ENCODE results near the gene KDM7A. TPM values are rescaled to one million over a fixed set of nuclear protein-coding genes. Genes with fewer than 3 reads are reported as not detected.

Gene KDM7A
- total RNA-seq, 1 experiment from 2014 or later, result 7.2 TPM

GRCh38 chr7:140082770-140083169 lies 94.0 kb downstream of the KDM7A start:
- Histone ChIP-seq H3K9ac (ENCODE audit: low read length) (no peak overlapping the region), H3K4me1 (ENCODE audit: low read length) (no peaks in the 10 kb centered on the region), H2AFZ (ENCODE audit: low read length) (no peak overlapping the region), H4K20me1 (ENCODE audit: insufficient read depth, low read depth, low read length) (no peaks in the 10 kb centered on the region), H3K36me3 (ENCODE audit: insufficient read depth, low read length) (no peaks in the 10 kb centered on the region), H3K9me3 (ENCODE audit: low read length) (no peaks in the 10 kb centered on the region), H3K27ac (ENCODE audit: low read length) (no peak overlapping the region), H3K79me2 (ENCODE audit: low read length) (no peaks in the 10 kb centered on the region), H3K27me3 (ENCODE audit: low read length) (no peaks in the 10 kb centered on the region), H3K4me2 (ENCODE audit: low read depth, low read length, poor library complexity, severe bottlenecking) (no peak overlapping the region), H3K9me2 (replicated peaks; ENCODE audit: insufficient read depth, low read length) (no peaks in the 10 kb centered on the region), H3K4me3 (ENCODE audit: low read length) (no peak overlapping the region)
- DNase-seq, result no peak

GRCh38 chr7:140081774-140082425 lies 94.9 kb downstream of the KDM7A start:
- H3K9me2 ChIP-seq (replicated peaks; ENCODE audit: insufficient read depth, low read length), result no peaks in the 10 kb centered on the region
- H4K20me1 ChIP-seq (ENCODE audit: insufficient read depth, low read depth, low read length), result no peaks in the 10 kb centered on the region
- H3K4me3 ChIP-seq (ENCODE audit: low read length), result no peak overlapping the region
- H3K9ac ChIP-seq (ENCODE audit: low read length), result no peak overlapping the region
- no peak for DNase-seq
- H3K9me3 ChIP-seq (ENCODE audit: low read length), result no peaks in the 10 kb centered on the region
- H3K4me2 ChIP-seq (ENCODE audit: low read depth, low read length, poor library complexity, severe bottlenecking), result no peak overlapping the region
- H2AFZ ChIP-seq (ENCODE audit: low read length), result no peak overlapping the region
- H3K4me1 ChIP-seq (ENCODE audit: low read length), result no peaks in the 10 kb centered on the region
- H3K36me3 ChIP-seq (ENCODE audit: insufficient read depth, low read length), result no peaks in the 10 kb centered on the region
- H3K27me3 ChIP-seq (ENCODE audit: low read length), result no peaks in the 10 kb centered on the region
- no peak overlapping the region for H3K27ac ChIP-seq (ENCODE audit: low read length)
- no peaks in the 10 kb centered on the region for H3K79me2 ChIP-seq (ENCODE audit: low read length)

- Histone ChIP-seq H3K9me3 (ENCODE audit: low read length) (no peaks in the 10 kb centered on the region), H4K20me1 (ENCODE audit: insufficient read depth, low read depth, low read length) (no peaks in the 10 kb centered on the region), H3K9me2 (replicated peaks; ENCODE audit: insufficient read depth, low read length) (no peaks in the 10 kb centered on the region), H3K79me2 (ENCODE audit: low read length) (no peaks in the 10 kb centered on the region), H3K4me1 (ENCODE audit: low read length) (no peaks in the 10 kb centered on the region), H3K27me3 (ENCODE audit: low read length) (no peaks in the 10 kb centered on the region), H2AFZ (ENCODE audit: low read length) (no peak overlapping the region), H3K27ac (ENCODE audit: low read length) (no peak overlapping the region), H3K36me3 (ENCODE audit: insufficient read depth, low read length) (no peaks in the 10 kb centered on the region), H3K4me2 (ENCODE audit: low read depth, low read length, poor library complexity, severe bottlenecking) (no peak overlapping the region), H3K9ac (ENCODE audit: low read length) (no peak overlapping the region), H3K4me3 (ENCODE audit: low read length) (no peak overlapping the region)
- no peak for DNase-seq
Observed at GRCh38 chr7:140080919-140081318, 95.9 kb downstream of the KDM7A start.

GRCh38 chr7:140079121-140079536 lies 97.7 kb downstream of the KDM7A start:
- H3K9me3 ChIP-seq (ENCODE audit: low read length), result no peaks in the 10 kb centered on the region
- H3K27me3 ChIP-seq (ENCODE audit: low read length), result no peaks in the 10 kb centered on the region
- H3K4me3 ChIP-seq (ENCODE audit: low read length), result no peak overlapping the region
- H3K9me2 ChIP-seq (replicated peaks; ENCODE audit: insufficient read depth, low read length), result no peaks in the 10 kb centered on the region
- H3K4me2 ChIP-seq (ENCODE audit: low read depth, low read length, poor library complexity, severe bottlenecking), result no peak overlapping the region
- no peaks in the 10 kb centered on the region for H3K79me2 ChIP-seq (ENCODE audit: low read length)
- H2AFZ ChIP-seq (ENCODE audit: low read length), result no peak overlapping the region
- H3K36me3 ChIP-seq (ENCODE audit: insufficient read depth, low read length), result no peaks in the 10 kb centered on the region
- H3K27ac ChIP-seq (ENCODE audit: low read length), result no peak overlapping the region
- H4K20me1 ChIP-seq (ENCODE audit: insufficient read depth, low read depth, low read length), result no peaks in the 10 kb centered on the region
- no peaks in the 10 kb centered on the region for H3K4me1 ChIP-seq (ENCODE audit: low read length)
- DNase-seq, result no peak
- H3K9ac ChIP-seq (ENCODE audit: low read length), result no peak overlapping the region

GRCh38 chr7:140078392-140078791 lies 98.4 kb downstream of the KDM7A start:
- Histone ChIP-seq H3K4me2 (ENCODE audit: low read depth, low read length, poor library complexity, severe bottlenecking) (no peak overlapping the region), H3K27ac (ENCODE audit: low read length) (no peak overlapping the region), H4K20me1 (ENCODE audit: insufficient read depth, low read depth, low read length) (no peaks in the 10 kb centered on the region), H3K4me3 (ENCODE audit: low read length) (no peak overlapping the region), H2AFZ (ENCODE audit: low read length) (no peak overlapping the region), H3K79me2 (ENCODE audit: low read length) (no peaks in the 10 kb centered on the region), H3K27me3 (ENCODE audit: low read length) (no peaks in the 10 kb centered on the region), H3K36me3 (ENCODE audit: insufficient read depth, low read length) (no peaks in the 10 kb centered on the region), H3K4me1 (ENCODE audit: low read length) (no peaks in the 10 kb centered on the region), H3K9me3 (ENCODE audit: low read length) (no peaks in the 10 kb centered on the region), H3K9ac (ENCODE audit: low read length) (no peak overlapping the region), H3K9me2 (replicated peaks; ENCODE audit: insufficient read depth, low read length) (no peaks in the 10 kb centered on the region)
- no peak for DNase-seq

- no peaks in the 10 kb centered on the region for H4K20me1 ChIP-seq (ENCODE audit: insufficient read depth, low read depth, low read length)
- no peaks in the 10 kb centered on the region for H3K9me3 ChIP-seq (ENCODE audit: low read length)
- no peaks in the 10 kb centered on the region for H3K36me3 ChIP-seq (ENCODE audit: insufficient read depth, low read length)
- H2AFZ ChIP-seq (ENCODE audit: low read length), result no peak overlapping the region
- H3K4me3 ChIP-seq (ENCODE audit: low read length), result no peak overlapping the region
- no peaks in the 10 kb centered on the region for H3K9me2 ChIP-seq (replicated peaks; ENCODE audit: insufficient read depth, low read length)
- H3K79me2 ChIP-seq (ENCODE audit: low read length), result no peaks in the 10 kb centered on the region
- H3K4me1 ChIP-seq (ENCODE audit: low read length), result no peaks in the 10 kb centered on the region
- no peak overlapping the region for H3K27ac ChIP-seq (ENCODE audit: low read length)
- no peak overlapping the region for H3K9ac ChIP-seq (ENCODE audit: low read length)
- no peaks in the 10 kb centered on the region for H3K27me3 ChIP-seq (ENCODE audit: low read length)
- no peak overlapping the region for H3K4me2 ChIP-seq (ENCODE audit: low read depth, low read length, poor library complexity, severe bottlenecking)
- no peak for DNase-seq
Observed at GRCh38 chr7:140074780-140075179, 102.0 kb downstream of the KDM7A start.

- DNase-seq, result no peak
- H3K4me3 ChIP-seq (ENCODE audit: low read length), result no peak overlapping the region
- peaks cover 5% of the 10 kb centered on the region; the same call in 1 of the 2 replicates for H3K27me3 ChIP-seq (ENCODE audit: low read length)
- no peaks in the 10 kb centered on the region for H3K4me1 ChIP-seq (ENCODE audit: low read length)
- H3K4me2 ChIP-seq (ENCODE audit: low read depth, low read length, poor library complexity, severe bottlenecking), result no peak overlapping the region
- no peaks in the 10 kb centered on the region for H3K36me3 ChIP-seq (ENCODE audit: insufficient read depth, low read length)
- H4K20me1 ChIP-seq (ENCODE audit: insufficient read depth, low read depth, low read length), result no peaks in the 10 kb centered on the region
- H3K27ac ChIP-seq (ENCODE audit: low read length), result no peak overlapping the region
- H3K9me2 ChIP-seq (replicated peaks; ENCODE audit: insufficient read depth, low read length), result no peaks in the 10 kb centered on the region
- H3K9ac ChIP-seq (ENCODE audit: low read length), result no peak overlapping the region
- H3K79me2 ChIP-seq (ENCODE audit: low read length), result no peaks in the 10 kb centered on the region
- no peak overlapping the region for H2AFZ ChIP-seq (ENCODE audit: low read length)
- peaks cover 14% of the 10 kb centered on the region for H3K9me3 ChIP-seq (ENCODE audit: low read length)
Observed at GRCh38 chr7:140070546-140070945, 106.2 kb downstream of the KDM7A start.

GRCh38 chr7:140069298-140069949 lies 107.4 kb downstream of the KDM7A start:
- H2AFZ ChIP-seq (ENCODE audit: low read length), result no peak overlapping the region
- no peak overlapping the region for H3K27ac ChIP-seq (ENCODE audit: low read length)
- H3K4me3 ChIP-seq (ENCODE audit: low read length), result no peak overlapping the region
- H3K4me2 ChIP-seq (ENCODE audit: low read depth, low read length, poor library complexity, severe bottlenecking), result no peak overlapping the region
- no peaks in the 10 kb centered on the region for H3K9me2 ChIP-seq (replicated peaks; ENCODE audit: insufficient read depth, low read length)
- no peak for DNase-seq
- H3K79me2 ChIP-seq (ENCODE audit: low read length), result no peaks in the 10 kb centered on the region
- H3K9me3 ChIP-seq (ENCODE audit: low read length), result peaks cover 14% of the 10 kb centered on the region
- H3K27me3 ChIP-seq (ENCODE audit: low read length), result peaks cover 5% of the 10 kb centered on the region; the same call in 1 of the 2 replicates
- H3K36me3 ChIP-seq (ENCODE audit: insufficient read depth, low read length), result no peaks in the 10 kb centered on the region
- no peaks in the 10 kb centered on the region for H3K4me1 ChIP-seq (ENCODE audit: low read length)
- no peaks in the 10 kb centered on the region for H4K20me1 ChIP-seq (ENCODE audit: insufficient read depth, low read depth, low read length)
- H3K9ac ChIP-seq (ENCODE audit: low read length), result no peak overlapping the region

All from Karpas-422 (cell line).